Smooth muscle cell of bladder (primary cell): Measurements from ENCODE around the gene HMCN1. TPM values are rescaled to one million over a fixed set of nuclear protein-coding genes. Genes with fewer than 3 reads are reported as not detected.

Experiments used
- total RNA-seq: library from RNA; depleted of rRNA; stranded (reverse); fragments of >200 nt; gene quantifications from 2 replicates; pipeline ENCODE4 v1.2.3, GENCODE V29; 2014

The HMCN1 gene
- total RNA-seq: 15.4 and 41.6 TPM in 2 replicates

DNA sequence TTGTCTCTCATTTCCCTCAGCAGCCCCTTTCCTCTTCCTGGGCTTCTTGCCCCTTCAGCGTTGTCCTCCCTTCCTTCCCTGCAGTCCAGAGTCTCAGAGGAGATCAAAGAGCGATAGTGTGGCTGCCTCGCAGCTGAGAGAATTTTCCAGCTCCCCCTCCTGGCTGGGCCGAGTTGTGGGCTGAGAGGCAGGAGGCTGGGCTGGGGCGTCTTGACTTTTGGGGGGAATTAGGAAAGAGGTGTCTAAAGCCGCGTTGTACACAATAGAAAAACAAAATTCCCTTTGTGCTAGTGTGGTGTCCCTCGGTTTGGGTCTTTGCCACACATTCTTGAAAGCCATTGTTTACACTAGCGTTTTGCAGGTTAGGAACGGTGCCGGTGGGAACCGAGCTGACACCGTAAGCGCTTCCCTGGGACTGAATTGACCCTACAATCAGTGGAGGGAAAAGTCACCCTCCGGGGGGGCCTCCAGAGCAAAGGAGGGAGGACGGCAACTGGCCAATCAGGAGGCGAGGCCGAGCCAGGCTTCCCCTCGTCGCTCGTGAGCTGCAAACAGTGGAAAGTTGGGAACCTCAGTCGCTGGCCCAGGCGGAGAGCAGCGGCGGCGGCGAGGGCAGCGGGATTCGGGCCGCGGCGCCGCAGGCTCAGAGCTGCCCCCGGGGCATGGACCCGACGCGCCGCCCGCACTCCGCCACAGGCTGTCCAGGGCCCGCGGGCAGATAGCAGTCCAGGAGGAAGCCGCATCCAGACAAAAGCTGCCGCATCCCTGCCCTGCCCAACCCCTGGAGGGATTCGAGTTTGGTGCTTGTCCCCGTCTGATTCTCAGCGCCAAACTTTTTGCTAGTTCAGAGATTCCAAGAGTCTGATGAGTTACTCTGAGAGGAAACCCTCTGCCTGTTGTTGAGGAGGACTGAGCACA is at the start of gene HMCN1:
TSS of gene HMCN1 (plus strand) at position 574 of the 918 bp plus-strand sequence. CDS start 389 bp downstream, outside the sequence.

